Ovary (tissue), 3 donors: ENCODE measurements around the gene USF2.

Source experiments
- CTCF ChIP-seq, 3 donors: fragments of 450-650 bp in 2 of 3; fragments of 200-600 bp in 1 of 3; IDR thresholded peaks; one replicate each; pipeline versions ENCODE4 v1.5.1 to v1.8.0; 2016 to 2022; ENCODE audit warnings: antibody characterized with exemption in 3 of 3, mild to moderate bottlenecking in 1 of 3
- POLR2A ChIP-seq: fragments of 450-650 bp; IDR thresholded peaks from one replicate; pipeline ENCODE4 v1.6.1; 2017; ENCODE audit warnings: antibody characterized with exemption, mild to moderate bottlenecking, moderate library complexity
- donor health status: DM: no; HTN: no; CAD: no.

GRCh38 chr19:35220315-35220921, 48.3 kb upstream of the USF2 start:
- TF ChIP-seq CTCF (IDR thresholded peaks at IDR 0.05) (no peak), POLR2A (no peak)
